CD14-positive monocyte (primary cell): ENCODE measurements around the gene AMIGO3. TPM values are rescaled to one million over a fixed set of nuclear protein-coding genes. Genes with fewer than 3 reads are reported as not detected.

Source experiments
- DNase-seq, 3 donors: peaks; one replicate each; pipeline ENCODE4 v3.0.0-alpha.2; 2011 to 2022
- H2AFZ ChIP-seq: 2 replicates; pipeline ENCODE4 v1.6.0; 2012; ENCODE audit warnings: mild to moderate bottlenecking, low read depth, low read length, inconsistent platforms; ENCODE audit not compliant: insufficient read depth, poor library complexity, severe bottlenecking
- H3K27ac ChIP-seq, 2 donors: 1 replicate in 1 of 2; 2 replicates in 1 of 2; pipeline ENCODE4 v1.5.1; 2012 to 2013; ENCODE audit warnings: low read length in 2 of 2, control low read depth in 1 of 2, inconsistent platforms in 1 of 2, low read depth in 1 of 2, mild to moderate bottlenecking in 1 of 2
- H3K27me3 ChIP-seq, 2 donors: one replicate each; pipeline versions ENCODE4 v1.6.0 to v1.6.1; 2011 to 2013; ENCODE audit warnings: low read length in 2 of 2; ENCODE audit not compliant: control insufficient read depth in 2 of 2, insufficient read depth in 2 of 2
- H3K36me3 ChIP-seq, 2 donors: replicated peaks in 1 of 2; 1 replicate in 1 of 2; 2 replicates in 1 of 2; pipeline versions ENCODE4 v1.5.1 to v1.6.1; 2012 to 2013; ENCODE audit warnings: low read length in 2 of 2, control low read depth in 1 of 2, inconsistent platforms in 1 of 2, mild to moderate bottlenecking in 1 of 2; ENCODE audit not compliant: insufficient read depth in 2 of 2, control insufficient read depth in 1 of 2
- H3K4me1 ChIP-seq, 2 donors: 1 replicate in 1 of 2; 2 replicates in 1 of 2; pipeline versions ENCODE4 v1.5.1 to v1.6.1; 2012 to 2013; ENCODE audit warnings: low read length in 2 of 2, control low read depth in 1 of 2, inconsistent platforms in 1 of 2, mild to moderate bottlenecking in 1 of 2, moderate library complexity in 1 of 2; ENCODE audit not compliant: insufficient read depth in 2 of 2, control insufficient read depth in 1 of 2
- H3K4me2 ChIP-seq: replicated peaks from 2 replicates; pipeline ENCODE3; 2012; ENCODE audit warnings: low read length, moderate library complexity, mild to moderate bottlenecking; ENCODE audit not compliant: poor library complexity, severe bottlenecking; ENCODE audit errors: extremely low read depth
- H3K4me3 ChIP-seq, 3 experiments: fragments of 200-600 bp in 1 of 3; sonication (generic) in 1 of 3; replicated peaks in 1 of 3; 1 replicate in 2 of 3; 2 replicates in 1 of 3; pipeline ENCODE4 v1.5.1; 2011 to 2013; ENCODE audit warnings: low read length in 3 of 3, mild to moderate bottlenecking in 3 of 3, control low read depth in 2 of 3, low read depth in 2 of 3, inconsistent platforms in 1 of 3, moderate library complexity in 1 of 3
- H3K79me2 ChIP-seq: 2 replicates; pipeline ENCODE4 v1.6.0; 2012; ENCODE audit warnings: mild to moderate bottlenecking, control low read depth, inconsistent platforms, low read length, moderate library complexity; ENCODE audit not compliant: insufficient read depth
- H3K9ac ChIP-seq: 2 replicates; pipeline ENCODE4 v1.6.0; 2017; ENCODE audit warnings: low read length, mild to moderate bottlenecking; ENCODE audit not compliant: insufficient read depth, poor library complexity, severe bottlenecking
- H3K9me3 ChIP-seq, 2 donors: replicated peaks in 1 of 2; 1 replicate in 1 of 2; 2 replicates in 1 of 2; pipeline versions ENCODE4 v1.5.1 to v1.6.1; 2012 to 2013; ENCODE audit warnings: low read length in 2 of 2, control low read depth in 1 of 2; ENCODE audit not compliant: control insufficient read depth in 1 of 2, insufficient read depth in 1 of 2
- H4K20me1 ChIP-seq: 2 replicates; pipeline ENCODE4 v1.6.0; 2012; ENCODE audit warnings: mild to moderate bottlenecking, low read length, control low read depth, moderate library complexity; ENCODE audit not compliant: insufficient read depth
- H3K27ac Mint-ChIP-seq, 7 donors: one replicate each; pipeline ENCODE4 v1.8.0; 2020; ENCODE audit warnings: mild to moderate bottlenecking in 7 of 7, mixed read lengths in 7 of 7, moderate library complexity in 6 of 7, inconsistent platforms in 2 of 7
- H3K27me3 Mint-ChIP-seq, 3 donors: one replicate each; pipeline ENCODE4 v1.8.0; 2021 to 2022; ENCODE audit warnings: low read depth in 3 of 3, mild to moderate bottlenecking in 3 of 3, mixed read lengths in 3 of 3, moderate library complexity in 3 of 3, inconsistent platforms in 1 of 3
- H3K36me3 Mint-ChIP-seq, 2 donors: one replicate each; pipeline ENCODE4 v1.8.0; 2020; ENCODE audit warnings: mixed read lengths in 2 of 2, inconsistent platforms in 1 of 2, mild to moderate bottlenecking in 1 of 2
- H3K4me1 Mint-ChIP-seq: one replicate; pipeline ENCODE4 v1.8.0; 2020; ENCODE audit warnings: mild to moderate bottlenecking, mixed read lengths
- H3K4me3 Mint-ChIP-seq, 2 donors: one replicate each; pipeline ENCODE4 v1.8.0; 2020; ENCODE audit warnings: mild to moderate bottlenecking in 2 of 2, mixed read lengths in 2 of 2, moderate library complexity in 1 of 2
- H3K9me3 Mint-ChIP-seq, 7 donors: one replicate each; pipeline ENCODE4 v1.8.0; 2020 to 2022; ENCODE audit warnings: mixed read lengths in 7 of 7, mild to moderate bottlenecking in 6 of 7, moderate library complexity in 6 of 7, inconsistent platforms in 2 of 7
- CTCF ChIP-seq: fragments of 200-600 bp; IDR thresholded peaks from one replicate; pipeline ENCODE4 v1.8.0; 2022; ENCODE audit warnings: antibody characterized with exemption, mild to moderate bottlenecking
- WGBS: methylation state at CpG from one replicate; pipeline ENCODE4 v1.1.5; 2013; ENCODE audit warnings: missing lambda C conversion rate; ENCODE audit not compliant: insufficient coverage; 5-methylcytosine and 5-hydroxymethylcytosine counted together
- intact Hi-C, 2 donors: fragments of 100-400 bp; cut with micrococcal nuclease; formaldehyde crosslinking; loops; one replicate each; pipeline versions ENCODE4 v1.15.0 to v1.15.1; 2023
- polyA plus RNA-seq, 3 donors: library from polyadenylated mRNA; depleted of rRNA in 1 of 3; unstranded in 2 of 3; stranded (reverse) in 1 of 3; fragments of 300-500 nt in 2 of 3; fragments of >200 nt in 1 of 3; fragmentation: Illumina TruSeq in 2 of 3; gene quantifications; 1 replicate in 2 of 3; 2 replicates in 1 of 3; pipeline ENCODE4 v1.2.3, GENCODE V29; 2012 to 2021

Gene AMIGO3
- polyA plus RNA-seq, 3 donors = 0.96 TPM; not detected in 2

GRCh38 chr3:49670940-49671290 lies 48.6 kb downstream of the AMIGO3 start:
- Histone ChIP-seq H3K36me3 (peaks cover 4% of the 10 kb centered on the region in 2 donors), H3K27ac (no peak overlapping the region), H3K9ac (no peak overlapping the region), H3K9me3 (peaks cover 0 to 6% of the 10 kb centered on the region in 2 donors), H2AFZ (no peak overlapping the region), H3K4me3 (no peak overlapping the region), H3K4me1 (peaks cover 17 to 21% of the 10 kb centered on the region in 2 donors), H3K27me3 (no peaks in the 10 kb centered on the region), H3K4me2 (no peak overlapping the region), H3K79me2 (peaks cover 13% of the 10 kb centered on the region), H4K20me1 (peaks cover 20% of the 10 kb centered on the region)
- peaks cover 9 to 11% (median 10%) of the 10 kb centered on the region in 3 donors for H3K27me3 Mint-ChIP-seq
- DNase-seq = no peak
- peaks cover 0 to 10% (median 3%) of the 10 kb centered on the region in 7 donors for H3K9me3 Mint-ChIP-seq
- intact Hi-C loops = loop anchor here (5.0 to 10.0 kb wide), 3 partner anchors 54 to 199 kb away; partner anchors contain the start of genes GMPPB (in 2 of the 2) and DAG1 (in 1 of the 2)
- TF ChIP-seq CTCF = no peak
- no CpG with 5 or more reads among the region's 6 CpGs for WGBS
- H3K4me3 Mint-ChIP-seq = no peak overlapping the region
- H3K27ac Mint-ChIP-seq = no peak overlapping the region
- peaks cover 24% of the 10 kb centered on the region for H3K4me1 Mint-ChIP-seq
- peaks cover 4 to 6% of the 10 kb centered on the region in 2 donors for H3K36me3 Mint-ChIP-seq

- H3K9me3 Mint-ChIP-seq = peaks cover 0 to 10% (median 3%) of the 10 kb centered on the region in 7 donors
Measured at GRCh38 chr3:49669352-49669751, 50.1 kb downstream of the AMIGO3 start.

More at GRCh38 chr3:49669352-49669751, 50.1 kb downstream of the AMIGO3 start:
- intact Hi-C loops = no loop called here
- Histone ChIP-seq H3K4me1 (peaks cover 7 to 12% of the 10 kb centered on the region in 2 donors), H3K9ac (no peak overlapping the region), H3K27me3 (no peaks in the 10 kb centered on the region), H3K4me2 (no peak overlapping the region), H3K4me3 (no peak overlapping the region), H4K20me1 (peaks cover 11% of the 10 kb centered on the region), H3K36me3 (no peaks in the 10 kb centered on the region), H3K79me2 (peaks cover 4% of the 10 kb centered on the region), H3K27ac (no peak overlapping the region), H3K9me3 (peaks cover 0 to 6% of the 10 kb centered on the region in 2 donors), H2AFZ (no peak overlapping the region)
- Mint-ChIP-seq H3K4me1 (peaks cover 16% of the 10 kb centered on the region), H3K36me3 (no peaks in the 10 kb centered on the region), H3K27me3 (peaks cover 9 to 13% (median 11%) of the 10 kb centered on the region in 3 donors), H3K4me3 (no peak overlapping the region), H3K27ac (no peak overlapping the region)
- 90% methylated on average over 3 of the region's 3 CpGs for WGBS
- DNase-seq = no peak
- TF ChIP-seq CTCF = no peak
